ENCODE results near the gene RUVBL1.
A peak's percentile ranks its signal among the peaks of the same experiment; 100 is the strongest.

The RUVBL1 gene

GRCh38 chr3:128133273-128133883, 9.8 kb upstream of the RUVBL1 start:
- DNase-seq (ENCODE audit: low spot score) = no peak

- no peak for DNase-seq (ENCODE audit: low spot score)
These were observed 8.5 kb upstream of the RUVBL1 start for GRCh38 chr3:128131897-128132646.

GRCh38 chr3:128128251-128128650, 4.6 kb upstream of the RUVBL1 start:
- no peak for DNase-seq (ENCODE audit: low spot score)

DNA sequence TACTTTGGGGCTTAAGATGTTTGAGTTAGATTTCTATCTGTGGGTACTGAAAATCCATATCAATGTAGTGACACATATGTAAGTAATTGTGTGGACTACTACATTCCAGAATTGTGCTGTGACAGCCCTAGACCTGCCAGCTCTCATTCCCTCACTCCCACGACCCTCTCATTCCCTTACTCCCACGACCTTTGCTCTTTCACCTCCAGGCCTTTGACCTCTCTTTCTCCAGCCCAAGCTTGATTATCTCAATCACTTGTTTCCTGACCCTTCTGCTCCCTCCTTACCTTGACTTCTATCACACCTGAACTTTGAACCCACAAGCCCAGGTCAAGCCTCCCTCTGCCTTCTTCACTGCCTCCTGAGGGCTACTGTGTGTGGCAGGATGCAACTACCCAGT, 3.6 kb upstream of the RUVBL1 start:
- DNase-seq (ENCODE audit: low spot score) = no peak

- DNase-seq (ENCODE audit: low spot score) = no peak
These were observed 465 bp downstream of the RUVBL1 start for GRCh38 chr3:128123156-128123537.

- DNase-seq (ENCODE audit: low spot score) = no peak
These were observed 1.6 kb downstream of the RUVBL1 start for GRCh38 chr3:128122013-128122412.

- DNase-seq (ENCODE audit: low spot score) = no peak
These were observed 9.5 kb downstream of the RUVBL1 start for GRCh38 chr3:128113817-128114794.

GRCh38 chr3:128112357-128112968, 11.1 kb downstream of the RUVBL1 start:
- DNase-seq (ENCODE audit: low spot score) = no peak

DNA sequence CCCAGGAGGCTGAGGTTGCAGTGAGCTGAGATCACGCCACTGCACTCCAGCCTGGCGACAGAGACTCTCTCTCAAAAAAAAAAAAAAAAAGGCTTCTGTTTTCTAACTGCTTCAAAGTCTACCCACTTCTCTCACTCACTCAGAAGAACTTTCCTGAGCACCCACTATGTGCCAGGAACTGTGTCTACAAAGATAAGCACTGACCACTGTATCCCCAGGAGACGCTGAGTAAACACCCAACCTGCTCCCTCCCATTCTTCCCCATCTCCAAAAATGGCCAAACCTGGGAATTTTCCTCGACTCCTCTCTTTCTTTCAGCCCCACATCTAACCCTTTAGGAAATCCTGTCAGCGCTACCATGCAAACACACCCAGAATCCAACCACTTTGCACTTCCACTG, 12.5 kb downstream of the RUVBL1 start:
- DNase-seq (ENCODE audit: low spot score) = no peak

- DNase-seq (ENCODE audit: low spot score) = no peak
These were observed 15.8 kb downstream of the RUVBL1 start for GRCh38 chr3:128107834-128108233.

DNA sequence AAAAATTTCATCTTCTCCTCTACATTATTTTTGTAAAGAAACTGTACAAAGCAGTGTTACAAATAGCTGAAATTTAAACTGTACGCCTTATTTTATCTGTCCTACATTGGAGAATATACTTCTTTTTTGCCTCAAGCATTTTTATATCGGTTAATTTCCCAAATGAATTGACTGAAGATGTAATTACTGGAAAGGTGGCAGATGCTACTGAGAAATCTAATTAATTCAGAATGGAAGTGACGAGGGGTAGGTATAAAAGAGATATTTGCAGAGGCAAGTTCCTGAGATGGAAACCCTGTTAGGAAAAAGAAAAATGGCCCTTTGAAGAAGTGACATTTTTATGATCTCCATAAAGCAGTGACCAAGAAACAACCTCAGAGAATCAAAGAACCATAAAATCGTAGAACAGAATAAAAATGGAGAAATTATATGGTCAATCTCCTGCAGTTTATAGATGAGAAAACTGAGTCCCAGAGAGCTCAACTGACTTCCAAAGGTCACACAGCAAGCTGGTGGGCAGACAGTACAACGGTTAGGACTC, 20.4 kb downstream of the RUVBL1 start:
- DNase-seq (ENCODE audit: low spot score) = no peak

DNA sequence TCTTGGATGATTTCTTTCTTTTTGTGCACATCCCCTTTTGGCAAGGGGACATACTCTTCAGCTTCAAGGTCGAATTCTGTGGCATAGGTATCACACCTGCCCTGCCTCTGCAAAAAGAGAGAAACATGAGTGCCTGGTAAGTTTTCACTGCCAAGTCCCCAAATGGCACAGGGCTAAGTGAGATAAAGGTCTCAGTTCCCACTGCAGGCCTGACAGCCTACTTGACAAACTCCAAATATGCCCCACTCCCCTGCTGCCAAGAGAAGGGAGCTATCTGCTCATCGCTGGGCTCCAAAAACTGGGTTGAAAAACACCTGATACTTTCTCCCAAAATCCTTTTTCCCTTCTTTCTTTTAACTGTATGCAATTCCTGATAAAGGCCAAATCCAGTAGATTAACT, 23.0 kb downstream of the RUVBL1 start:
- no peak for DNase-seq (ENCODE audit: low spot score)

DNA sequence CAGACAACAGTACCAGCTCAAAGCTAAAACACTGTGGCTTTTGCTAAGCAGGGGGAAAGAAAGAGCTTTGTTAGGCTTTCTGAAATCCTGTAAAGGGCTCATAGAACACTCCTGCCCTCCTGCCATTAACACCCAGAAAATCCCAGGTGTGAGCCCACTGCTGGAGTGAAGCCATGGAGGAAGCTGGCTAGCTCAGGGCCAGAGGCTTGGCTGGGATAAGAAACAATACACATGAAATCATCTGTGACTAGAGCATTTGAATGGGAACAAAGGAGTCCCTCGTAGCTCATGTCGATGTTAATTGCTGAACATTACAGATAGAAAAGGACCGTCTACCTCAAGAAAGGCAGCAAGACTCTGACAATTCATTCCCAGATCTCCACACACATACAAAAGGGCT, 23.5 kb downstream of the RUVBL1 start:
- no peak for DNase-seq (ENCODE audit: low spot score)

GRCh38 chr3:128098234-128098633, 25.4 kb downstream of the RUVBL1 start:
- no peak for DNase-seq (ENCODE audit: low spot score)

DNA sequence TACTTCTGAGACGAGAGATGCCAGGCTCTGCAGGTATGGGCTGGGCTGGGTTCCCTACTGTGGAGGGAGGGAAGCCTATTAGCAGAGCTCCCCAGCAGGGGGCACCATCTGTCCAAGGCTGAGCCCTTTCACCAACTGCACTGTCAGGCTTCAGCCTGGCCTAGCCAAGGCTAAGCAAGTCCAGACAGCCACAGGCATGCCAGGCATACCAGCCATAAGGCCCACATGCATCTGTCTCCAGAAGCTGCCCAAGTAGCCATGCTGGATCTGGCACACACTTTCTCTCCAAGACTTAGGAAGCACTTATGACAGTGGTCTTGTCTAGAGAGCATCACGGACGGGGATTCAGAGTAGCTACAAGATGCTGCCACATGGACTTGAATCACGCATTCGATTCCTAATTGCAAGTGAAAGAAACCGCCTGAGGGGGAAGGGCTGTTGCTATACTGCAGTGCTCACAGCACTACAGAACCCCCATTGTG, 28.3 kb downstream of the RUVBL1 start:
- peak; percentile 88 for DNase-seq (ENCODE audit: low spot score)

DNA sequence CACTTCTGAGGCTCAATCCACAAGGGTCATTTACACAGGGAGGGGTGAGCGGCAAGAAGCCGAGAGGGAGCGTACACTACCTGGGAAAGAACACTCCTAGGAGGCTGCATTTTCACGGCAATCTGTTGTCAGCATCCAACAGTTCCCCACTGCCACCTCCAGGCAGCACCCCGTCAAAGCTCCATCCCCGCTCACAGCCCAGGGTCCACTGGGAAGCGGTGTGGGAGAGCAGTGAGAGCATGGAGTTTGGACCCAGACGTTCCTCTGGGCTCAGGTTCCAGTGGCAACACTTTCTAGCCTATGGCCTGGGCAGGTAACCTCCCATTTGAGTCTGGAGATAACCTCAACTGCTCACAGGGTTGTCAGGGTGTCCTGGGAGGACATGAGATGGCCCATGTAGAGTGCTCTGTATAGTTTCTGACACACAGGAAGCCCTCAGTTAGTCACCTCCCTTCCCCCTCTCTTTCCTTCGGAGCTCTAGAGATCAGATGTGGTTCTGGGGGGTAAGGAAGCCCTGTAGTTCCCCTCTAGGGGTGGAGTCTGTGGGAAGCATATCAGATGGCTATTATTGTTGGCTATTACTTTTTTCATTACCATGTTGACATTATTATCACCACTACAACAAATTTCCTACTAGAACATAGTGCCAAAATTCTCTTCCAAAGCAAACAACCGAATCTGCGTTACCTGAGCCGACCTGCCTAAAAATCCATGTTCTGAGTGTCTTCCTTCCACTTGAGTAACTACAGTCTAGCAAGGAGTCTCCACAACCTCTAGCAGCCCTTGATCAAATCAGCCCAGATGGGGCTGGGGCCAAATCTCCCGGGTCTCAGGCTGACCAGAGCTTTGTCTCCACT, 29.1 kb downstream of the RUVBL1 start:
- no peak for DNase-seq (ENCODE audit: low spot score)

DNA sequence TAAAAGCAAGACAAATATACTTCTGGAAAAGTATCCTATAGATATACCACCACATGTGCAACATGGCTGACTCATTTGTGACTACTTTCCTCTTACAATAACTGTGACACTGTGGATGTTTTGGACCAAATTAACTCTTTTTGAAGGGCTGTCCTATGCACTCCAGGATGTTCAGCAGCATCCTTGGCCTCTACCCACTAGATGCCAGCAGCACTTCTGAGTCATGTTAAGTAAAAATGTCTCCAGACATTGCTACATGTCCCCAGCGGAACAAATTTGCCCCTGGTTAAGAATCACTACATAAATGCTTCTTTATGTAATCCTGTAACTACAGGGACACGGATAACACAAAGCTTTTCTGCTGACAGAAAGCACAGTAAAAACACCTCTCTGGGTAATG, 32.0 kb downstream of the RUVBL1 start:
- no peak for DNase-seq (ENCODE audit: low spot score)

GRCh38 chr3:128089135-128089534, 34.5 kb downstream of the RUVBL1 start:
- no peak for DNase-seq (ENCODE audit: low spot score)

DNA sequence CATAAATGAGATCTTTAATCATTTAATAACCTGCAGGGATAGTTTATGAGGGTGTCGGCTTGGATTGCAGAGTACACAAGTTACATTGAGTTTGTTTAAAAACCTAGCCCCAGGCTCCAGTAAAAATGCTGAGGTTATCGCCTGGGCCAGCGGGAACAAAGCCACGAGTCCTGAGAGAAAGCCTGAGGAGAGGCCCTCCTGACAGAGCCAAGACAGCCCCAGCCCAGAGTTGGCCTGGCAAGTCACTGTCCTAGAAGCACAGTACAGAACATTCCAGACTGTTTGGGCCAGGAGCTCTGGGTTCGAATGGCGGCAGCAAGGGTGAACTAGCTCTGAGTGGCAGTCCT, 39.0 kb downstream of the RUVBL1 start:
- DNase-seq (ENCODE audit: low spot score) = no peak

DNA sequence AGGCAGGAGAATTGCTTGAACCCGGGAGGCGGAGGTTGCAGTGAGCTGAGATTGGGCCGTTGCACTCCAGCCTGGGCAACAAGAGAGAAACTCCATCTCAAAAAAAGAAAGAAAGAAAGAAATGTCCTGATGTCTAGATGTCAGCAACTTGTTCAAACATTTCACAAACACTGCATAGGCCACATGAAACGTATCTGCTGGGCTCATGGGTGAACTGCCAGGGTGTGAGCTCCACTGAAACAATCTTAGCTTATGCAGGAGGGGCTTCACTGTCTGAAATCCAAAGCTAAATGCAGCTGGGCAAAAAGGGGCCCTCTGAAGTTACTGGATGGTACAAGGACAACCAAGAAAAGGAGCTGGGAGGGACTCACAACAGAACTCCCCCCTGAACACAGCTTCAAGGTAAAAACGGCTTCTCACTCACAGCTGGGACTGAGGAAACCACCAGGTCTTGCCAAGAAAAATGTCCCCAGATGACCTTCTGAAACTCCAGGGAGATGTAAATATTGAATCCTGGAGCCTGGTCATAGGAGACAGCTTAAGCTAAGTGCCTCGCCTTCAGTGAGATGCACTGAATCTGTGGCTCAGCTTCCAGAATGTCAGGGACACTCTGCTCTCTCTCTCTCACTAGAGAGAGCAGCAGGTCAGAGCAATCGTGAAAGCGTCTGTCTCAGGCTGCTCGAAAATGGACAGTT, 39.5 kb downstream of the RUVBL1 start:
- DNase-seq (ENCODE audit: low spot score) = no peak

Data from Ammon's horn (tissue), 1 donor.